ENCODE results near the gene FBXO11. TPM values are rescaled to one million over a fixed set of nuclear protein-coding genes. Genes with fewer than 3 reads are reported as not detected.

Gene FBXO11
- polyA plus RNA-seq, 1 donor (not counting 4 experiments of a cell fraction or from before 2014, with no cell fraction given) = 45.5 TPM

DNA sequence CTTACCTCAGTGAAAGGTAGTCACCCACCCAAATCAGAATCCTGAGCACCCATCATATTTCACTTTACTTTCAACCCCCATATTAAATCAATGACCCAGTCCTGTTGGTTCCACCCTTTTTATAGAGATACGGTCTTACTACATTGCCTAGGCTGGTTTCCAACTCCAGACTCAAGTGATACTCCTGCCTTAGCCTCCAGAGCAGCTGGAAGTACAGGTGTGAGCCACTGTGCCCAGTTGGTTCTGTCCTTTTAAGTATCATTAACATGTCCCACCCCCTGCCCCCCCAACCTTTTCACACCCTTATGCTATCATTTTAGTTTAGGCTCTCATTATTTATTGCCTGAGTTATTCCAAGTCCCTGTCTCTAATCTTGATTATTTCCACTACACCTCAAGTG is 94.6 kb downstream of the FBXO11 start:
- no peak overlapping the region for H2AFZ ChIP-seq (ENCODE audit: control insufficient read depth, low read length)
- no peak overlapping the region for H3K4me2 ChIP-seq (ENCODE audit: control insufficient read depth, extremely low read depth, insufficient read depth, low read depth, low read length)
- H3K4me3 ChIP-seq (ENCODE audit: control insufficient read depth in 2 of 3, extremely low read depth in 1 of 3, insufficient read depth in 2 of 3, low read depth in 1 of 3, low read length in 3 of 3) = no peak overlapping the region
- no peaks in the 10 kb centered on the region for H3K79me2 ChIP-seq (ENCODE audit: control insufficient read depth, insufficient read depth, low read length)
- H3K9ac ChIP-seq (ENCODE audit: control insufficient read depth, extremely low read depth, insufficient read depth, low read length) = no peak overlapping the region
- DNase-seq (ENCODE audit: low read depth, low spot score) (no peak), FAIRE-seq (no peak)
- TF ChIP-seq EZH2 (IDR thresholded peaks at IDR 0.05; ENCODE audit: low read length) = no peak
- dilution Hi-C loops (cut with MboI; ENCODE audit: extremely low pct_ligation_motif_present, low sequenced_read_pairs) = no loop called here
- H4K20me1 ChIP-seq (ENCODE audit: control insufficient read depth, extremely low read depth, insufficient read depth, low read length) = no peaks in the 10 kb centered on the region
- H3K9me1 ChIP-seq (ENCODE audit: control insufficient read depth, extremely low read depth, insufficient read depth, low read length) = no peaks in the 10 kb centered on the region
- H3K27me3 ChIP-seq (ENCODE audit: control insufficient read depth, extremely low read depth, insufficient read depth, low read length) = no peaks in the 10 kb centered on the region
- H3K36me3 ChIP-seq (ENCODE audit: control insufficient read depth in 2 of 2, extremely low read depth in 1 of 2, insufficient read depth in 2 of 2, low read length in 2 of 2) = peaks cover 13 to 27% of the 10 kb centered on the region in 2 experiments
- H3K9me3 ChIP-seq (ENCODE audit: control insufficient read depth, low read depth, low read length) = no peaks in the 10 kb centered on the region
- H3K27ac ChIP-seq (ENCODE audit: control insufficient read depth, insufficient read depth, low read length) = no peak overlapping the region
- no peaks in the 10 kb centered on the region for H3K4me1 ChIP-seq (ENCODE audit: control insufficient read depth, extremely low read depth, insufficient read depth, low read length)

- peaks cover 13 to 23% of the 10 kb centered on the region in 2 experiments for H3K36me3 ChIP-seq (ENCODE audit: control insufficient read depth in 2 of 2, extremely low read depth in 1 of 2, insufficient read depth in 2 of 2, low read length in 2 of 2)
- H4K20me1 ChIP-seq (ENCODE audit: control insufficient read depth, extremely low read depth, insufficient read depth, low read length) = no peaks in the 10 kb centered on the region
- H3K4me3 ChIP-seq (ENCODE audit: control insufficient read depth in 2 of 3, extremely low read depth in 1 of 3, insufficient read depth in 2 of 3, low read depth in 1 of 3, low read length in 3 of 3) = no peak overlapping the region
- H3K79me2 ChIP-seq (ENCODE audit: control insufficient read depth, insufficient read depth, low read length) = no peaks in the 10 kb centered on the region
- FAIRE-seq (no peak), DNase-seq (ENCODE audit: low read depth, low spot score) (no peak)
- H3K4me2 ChIP-seq (ENCODE audit: control insufficient read depth, extremely low read depth, insufficient read depth, low read depth, low read length) = no peak overlapping the region
- no peaks in the 10 kb centered on the region for H3K4me1 ChIP-seq (ENCODE audit: control insufficient read depth, extremely low read depth, insufficient read depth, low read length)
- no peaks in the 10 kb centered on the region for H3K27me3 ChIP-seq (ENCODE audit: control insufficient read depth, extremely low read depth, insufficient read depth, low read length)
- dilution Hi-C loops (cut with MboI; ENCODE audit: extremely low pct_ligation_motif_present, low sequenced_read_pairs) = no loop called here
- TF ChIP-seq, protein P1, sequence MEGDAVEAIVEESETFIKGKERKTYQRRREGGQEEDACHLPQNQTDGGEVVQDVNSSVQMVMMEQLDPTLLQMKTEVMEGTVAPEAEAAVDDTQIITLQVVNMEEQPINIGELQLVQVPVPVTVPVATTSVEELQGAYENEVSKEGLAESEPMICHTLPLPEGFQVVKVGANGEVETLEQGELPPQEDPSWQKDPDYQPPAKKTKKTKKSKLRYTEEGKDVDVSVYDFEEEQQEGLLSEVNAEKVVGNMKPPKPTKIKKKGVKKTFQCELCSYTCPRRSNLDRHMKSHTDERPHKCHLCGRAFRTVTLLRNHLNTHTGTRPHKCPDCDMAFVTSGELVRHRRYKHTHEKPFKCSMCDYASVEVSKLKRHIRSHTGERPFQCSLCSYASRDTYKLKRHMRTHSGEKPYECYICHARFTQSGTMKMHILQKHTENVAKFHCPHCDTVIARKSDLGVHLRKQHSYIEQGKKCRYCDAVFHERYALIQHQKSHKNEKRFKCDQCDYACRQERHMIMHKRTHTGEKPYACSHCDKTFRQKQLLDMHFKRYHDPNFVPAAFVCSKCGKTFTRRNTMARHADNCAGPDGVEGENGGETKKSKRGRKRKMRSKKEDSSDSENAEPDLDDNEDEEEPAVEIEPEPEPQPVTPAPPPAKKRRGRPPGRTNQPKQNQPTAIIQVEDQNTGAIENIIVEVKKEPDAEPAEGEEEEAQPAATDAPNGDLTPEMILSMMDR (optimal IDR thresholded peaks at IDR 0.05 in 1 of 3, IDR thresholded peaks at IDR 0.05 in 1 of 3, conservative IDR thresholded peaks at IDR 0.05 in 1 of 3; ENCODE audit: extremely low read depth in 1 of 3, insufficient read depth in 2 of 3, low read length in 3 of 3) = no peak
- H3K9me1 ChIP-seq (ENCODE audit: control insufficient read depth, extremely low read depth, insufficient read depth, low read length) = no peaks in the 10 kb centered on the region
- H2AFZ ChIP-seq (ENCODE audit: control insufficient read depth, low read length) = no peak overlapping the region
- no peak overlapping the region for H3K27ac ChIP-seq (ENCODE audit: control insufficient read depth, insufficient read depth, low read length)
- no peak overlapping the region for H3K9ac ChIP-seq (ENCODE audit: control insufficient read depth, extremely low read depth, insufficient read depth, low read length)
- H3K9me3 ChIP-seq (ENCODE audit: control insufficient read depth, low read depth, low read length) = no peaks in the 10 kb centered on the region
Measured at GRCh38 chr2:47810850-47811249, 95.4 kb downstream of the FBXO11 start.

- no peak overlapping the region for H3K4me2 ChIP-seq (ENCODE audit: control insufficient read depth, extremely low read depth, insufficient read depth, low read depth, low read length)
- H3K36me3 ChIP-seq (ENCODE audit: control insufficient read depth in 2 of 2, extremely low read depth in 1 of 2, insufficient read depth in 2 of 2, low read length in 2 of 2) = peaks cover 10 to 26% of the 10 kb centered on the region in 2 experiments
Measured at GRCh38 chr2:47809903-47810302, 96.4 kb downstream of the FBXO11 start.

More at GRCh38 chr2:47809903-47810302, 96.4 kb downstream of the FBXO11 start:
- Histone ChIP-seq H3K27ac (ENCODE audit: control insufficient read depth, insufficient read depth, low read length) (no peak overlapping the region), H4K20me1 (ENCODE audit: control insufficient read depth, extremely low read depth, insufficient read depth, low read length) (no peaks in the 10 kb centered on the region), H3K4me3 (ENCODE audit: control insufficient read depth in 2 of 3, extremely low read depth in 1 of 3, insufficient read depth in 2 of 3, low read depth in 1 of 3, low read length in 3 of 3) (no peak overlapping the region), H3K79me2 (ENCODE audit: control insufficient read depth, insufficient read depth, low read length) (no peaks in the 10 kb centered on the region), H3K9me1 (ENCODE audit: control insufficient read depth, extremely low read depth, insufficient read depth, low read length) (no peaks in the 10 kb centered on the region), H3K9ac (ENCODE audit: control insufficient read depth, extremely low read depth, insufficient read depth, low read length) (no peak overlapping the region), H3K9me3 (ENCODE audit: control insufficient read depth, low read depth, low read length) (no peaks in the 10 kb centered on the region), H2AFZ (ENCODE audit: control insufficient read depth, low read length) (no peak overlapping the region), H3K27me3 (ENCODE audit: control insufficient read depth, extremely low read depth, insufficient read depth, low read length) (no peaks in the 10 kb centered on the region), H3K4me1 (ENCODE audit: control insufficient read depth, extremely low read depth, insufficient read depth, low read length) (no peaks in the 10 kb centered on the region)
- dilution Hi-C loops (cut with MboI; ENCODE audit: extremely low pct_ligation_motif_present, low sequenced_read_pairs) = no loop called here
- TF ChIP-seq EZH2 (IDR thresholded peaks at IDR 0.05; ENCODE audit: low read length) = no peak
- TF ChIP-seq, protein P1 (optimal IDR thresholded peaks at IDR 0.05 in 1 of 3, IDR thresholded peaks at IDR 0.05 in 1 of 3, conservative IDR thresholded peaks at IDR 0.05 in 1 of 3; ENCODE audit: extremely low read depth in 1 of 3, insufficient read depth in 2 of 3, low read length in 3 of 3) = no peak
- no peak for DNase-seq (ENCODE audit: low read depth, low spot score)
- no peak for FAIRE-seq
